Stimulated activated CD4-positive, alpha-beta T cell treated with anti-CD3 and anti-CD28 coated beads, Interleukin-4, amount 100 ng/mL, for 48 hours (primary cell): ENCODE measurements around the gene C1orf35.
"Not testable (repeated sequence)": the region's sequence is repeated elsewhere in the genome, so short reads cannot be mapped to it uniquely, and the experiment has no call there.

Source experiments
- DNase-seq, 2 donors: peaks; one replicate each; pipeline ENCODE4 v3.0.0-alpha.2; 2020; ENCODE audit warnings: low read depth in 2 of 2

C1orf35 gene

GRCh38 chr1:228142155-228142691 is 39.1 kb upstream of the C1orf35 start:
- no peak for DNase-seq

DNA sequence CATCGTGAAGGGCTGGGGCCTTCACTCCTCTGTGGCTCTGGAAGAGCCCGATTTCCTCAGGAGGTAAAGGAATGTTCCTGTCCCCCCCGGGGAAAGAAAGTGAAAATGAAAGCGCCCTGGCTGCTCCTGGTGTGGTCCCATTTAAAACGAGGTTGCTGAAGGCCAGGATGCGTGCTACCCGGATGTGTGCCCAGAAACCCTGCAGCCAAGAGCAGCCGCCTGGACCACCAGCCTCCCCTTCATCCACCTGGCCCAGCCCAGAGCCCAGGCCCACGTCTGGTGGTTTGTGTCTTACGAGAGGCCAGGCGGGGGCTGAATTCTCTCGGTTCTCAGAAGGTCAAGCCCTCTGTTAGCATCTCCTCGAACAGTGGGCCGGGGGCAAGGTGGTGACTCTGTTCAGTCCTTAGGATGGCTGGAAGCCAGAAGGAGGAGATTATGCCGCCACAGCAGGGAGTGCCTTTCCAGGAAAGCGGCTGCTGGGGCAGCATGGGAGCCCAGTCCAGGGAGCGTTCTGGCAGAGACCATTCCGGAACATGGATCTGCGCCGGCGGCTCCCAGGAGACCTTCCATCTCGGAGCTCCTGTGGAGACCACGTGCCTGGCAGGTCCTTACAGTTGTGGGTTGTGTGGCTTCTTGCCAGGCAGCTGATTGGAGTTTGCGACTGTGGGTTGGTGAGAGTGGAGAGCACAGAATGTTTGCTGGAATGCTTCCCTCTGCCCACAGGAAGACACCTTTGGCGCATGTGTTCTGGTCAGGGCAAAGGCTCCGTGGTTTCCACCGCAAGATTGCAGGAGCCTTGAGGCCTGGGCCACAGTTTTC is 38.3 kb upstream of the C1orf35 start:
- DNase-seq, result no peak

DNA sequence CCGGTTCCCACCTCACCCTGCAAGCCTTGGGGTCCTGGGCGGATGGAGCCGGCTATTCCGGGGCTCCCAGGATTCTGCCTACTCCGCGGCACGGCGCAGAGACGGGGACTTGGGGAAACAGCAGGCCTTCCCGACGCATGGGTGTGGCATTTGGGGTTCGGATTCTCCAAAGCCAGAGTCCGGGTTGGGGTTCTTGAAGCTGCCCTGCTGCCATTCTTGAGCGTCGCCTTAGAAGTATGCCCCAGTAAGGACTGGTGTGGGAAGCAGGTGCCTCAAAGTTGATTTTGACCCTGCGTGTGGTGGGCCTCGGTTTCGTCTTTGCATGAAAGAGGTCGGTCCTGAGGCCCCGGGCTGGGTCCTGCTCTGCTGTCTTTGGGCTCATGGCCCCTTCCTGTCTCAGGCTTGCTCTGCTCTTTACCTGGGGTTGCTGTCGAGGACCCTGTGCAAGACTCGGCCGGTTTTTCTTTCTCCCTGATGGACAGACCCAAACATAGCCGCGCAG is 37.6 kb upstream of the C1orf35 start:
- no peak for DNase-seq

DNA sequence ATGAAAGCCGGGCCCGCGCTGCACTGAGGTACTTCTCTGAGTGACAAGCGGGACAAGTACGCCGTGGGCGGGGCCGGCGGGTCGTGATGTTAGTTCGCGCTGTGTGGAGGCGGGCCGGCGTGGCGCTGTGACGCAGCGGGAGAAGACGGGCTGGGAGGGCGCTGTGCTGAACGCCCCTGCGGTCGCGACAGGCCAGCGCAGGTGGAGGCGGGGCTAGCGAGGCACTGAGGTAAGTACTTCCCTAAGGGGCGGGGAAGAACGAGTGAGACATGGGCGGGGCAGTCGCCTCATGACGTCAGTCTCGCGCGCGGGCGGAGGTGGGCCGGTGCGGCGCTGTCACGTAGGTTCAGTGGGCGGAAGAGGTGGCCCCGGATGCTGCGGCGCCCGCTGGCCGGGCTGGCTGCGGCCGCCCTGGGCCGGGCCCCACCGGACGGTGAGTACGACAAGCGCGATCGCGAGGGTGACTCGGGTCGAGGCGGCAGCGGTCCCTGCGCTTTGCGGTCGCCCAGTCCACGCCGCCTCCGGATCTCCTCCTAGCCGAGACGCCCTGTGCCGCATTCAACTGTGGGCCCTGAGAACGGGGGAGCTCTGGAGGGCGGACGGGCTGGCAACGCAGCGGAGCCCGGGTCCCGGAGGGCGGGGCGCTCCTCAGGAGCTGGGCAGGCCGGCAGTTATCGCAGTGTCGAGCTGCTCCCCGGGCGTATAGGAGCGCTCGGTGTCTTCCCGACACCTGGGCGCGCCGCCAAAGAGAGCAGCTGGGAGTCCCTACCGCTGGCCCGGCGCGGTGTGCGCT is 37.0 kb upstream of the C1orf35 start, which contains the start of gene GUK1:
Gene GUK1, plus strand, starts transcription at position 349 of the 793 bp plus-strand sequence. Its CDS starts 24 bp downstream, at position 373.
- peak; percentile 99 to 100 for DNase-seq

- DNase-seq, result no peak
These were observed 36.3 kb upstream of the C1orf35 start for GRCh38 chr1:228139406-228139930.

- DNase-seq, result no peak
These were observed 33.8 kb upstream of the C1orf35 start for GRCh38 chr1:228136901-228137300.

GRCh38 chr1:228134591-228134990 is 31.5 kb upstream of the C1orf35 start:
- DNase-seq, result no peak

DNA sequence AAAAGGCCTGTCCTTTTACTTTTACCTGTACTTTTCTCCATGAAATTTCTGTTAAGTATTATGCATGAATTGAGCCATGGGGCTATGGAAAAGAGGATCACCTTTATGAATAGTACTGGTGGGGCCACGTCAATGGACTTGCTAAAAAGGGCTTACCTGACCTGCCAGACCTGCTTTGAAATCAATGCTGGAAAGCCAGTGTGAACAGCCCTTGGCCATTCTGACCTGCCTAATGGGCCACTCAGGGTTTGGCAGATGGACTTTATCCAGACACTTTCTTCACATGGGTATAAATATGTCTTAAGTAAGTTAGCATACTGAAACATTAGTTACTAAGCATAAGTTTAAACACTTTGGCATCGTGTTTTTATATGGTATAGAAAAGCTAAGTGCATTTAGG is 28.6 kb upstream of the C1orf35 start:
- no peak for DNase-seq

GRCh38 chr1:228125185-228125584 is 22.1 kb upstream of the C1orf35 start:
- DNase-seq, result no peak

GRCh38 chr1:228123505-228123904 is 20.4 kb upstream of the C1orf35 start:
- DNase-seq, result no peak

GRCh38 chr1:228122921-228123441 is 19.9 kb upstream of the C1orf35 start:
- no peak for DNase-seq

DNA sequence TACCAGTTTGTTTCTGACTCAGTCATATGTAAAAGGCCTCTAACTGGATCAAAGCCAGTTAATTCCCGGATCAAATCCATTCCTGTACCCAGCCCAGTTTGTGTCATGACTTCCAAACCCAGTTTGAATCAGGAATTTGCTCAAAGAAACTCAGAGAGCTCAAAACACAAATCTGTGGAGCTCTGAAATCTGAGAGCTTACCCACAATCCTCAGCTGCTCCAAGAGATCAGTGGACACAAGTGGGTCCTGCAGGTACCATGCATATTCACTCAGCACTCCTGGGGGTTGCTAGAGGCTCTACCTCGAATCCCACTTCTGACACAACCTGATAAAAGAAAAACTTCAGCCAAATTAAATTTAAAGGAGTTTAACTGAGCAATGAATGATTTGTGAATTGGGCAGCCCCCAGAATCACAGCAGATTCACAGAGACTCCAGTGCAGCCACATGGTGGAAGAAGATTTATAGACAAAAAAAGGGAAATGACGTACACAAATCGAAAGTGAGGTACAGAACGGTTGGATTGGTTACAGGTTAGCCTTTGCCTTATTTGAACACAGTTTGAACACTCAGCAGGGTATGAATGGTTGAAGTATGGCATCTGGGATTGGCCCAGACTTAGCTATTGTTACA is 17.8 kb upstream of the C1orf35 start:
- DNase-seq, result no peak

DNA sequence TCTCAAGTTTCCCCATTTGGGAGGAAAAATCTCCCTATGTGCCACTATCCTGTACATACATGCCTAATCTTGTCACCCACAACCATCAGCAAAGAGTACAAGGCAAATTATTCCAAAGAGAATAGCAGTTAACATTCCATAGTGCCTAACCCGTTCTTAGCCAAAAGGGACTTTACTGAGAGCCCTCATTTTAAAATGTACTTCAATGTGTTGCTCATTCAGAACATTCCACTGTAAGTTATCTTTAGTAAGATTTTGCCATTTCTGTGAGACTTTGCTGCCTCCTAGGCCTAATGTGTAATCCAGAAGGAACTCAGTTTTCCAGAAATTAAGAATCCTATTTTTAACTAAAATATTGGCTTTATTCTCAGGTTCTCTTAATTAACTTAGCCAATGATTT is 17.2 kb upstream of the C1orf35 start:
- DNase-seq, result no peak

DNA sequence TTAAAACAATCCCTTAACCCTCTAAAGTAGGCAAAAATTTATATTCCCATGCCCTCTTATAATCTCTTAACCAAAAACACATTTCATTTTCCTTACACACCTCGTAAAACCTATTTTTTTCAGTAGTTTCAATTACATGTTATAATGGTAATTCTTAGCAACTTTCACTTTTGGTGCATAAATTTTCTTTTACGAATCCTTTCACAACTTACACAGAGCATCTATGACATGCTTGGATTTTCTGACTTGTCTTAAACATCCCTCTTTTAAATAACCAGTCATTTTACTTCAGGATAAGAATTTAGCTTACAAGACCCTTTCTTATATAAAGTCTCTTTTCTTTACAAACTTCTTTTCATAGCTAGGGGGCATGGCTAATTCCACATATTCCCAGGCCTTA is 14.9 kb upstream of the C1orf35 start:
- no peak for DNase-seq

DNA sequence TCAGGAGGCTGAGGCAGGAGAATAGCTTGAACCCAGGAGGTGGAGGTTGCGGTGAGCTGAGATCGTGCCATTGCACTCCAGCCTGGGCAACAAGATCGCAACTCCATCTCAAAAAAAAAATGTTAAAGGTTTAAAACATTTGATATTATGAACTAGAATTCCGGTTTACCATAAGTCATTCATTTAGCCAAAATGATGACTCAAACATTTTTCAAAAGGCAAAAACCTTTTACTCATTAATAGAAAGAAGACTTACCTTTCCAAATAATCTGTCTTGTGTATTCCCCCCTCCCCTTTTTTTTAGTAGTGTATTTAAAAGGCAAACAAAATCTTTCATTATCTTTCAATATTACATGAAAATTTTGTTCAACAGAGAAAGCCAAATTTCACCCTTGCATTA is 14.2 kb upstream of the C1orf35 start:
- DNase-seq, result no peak

DNA sequence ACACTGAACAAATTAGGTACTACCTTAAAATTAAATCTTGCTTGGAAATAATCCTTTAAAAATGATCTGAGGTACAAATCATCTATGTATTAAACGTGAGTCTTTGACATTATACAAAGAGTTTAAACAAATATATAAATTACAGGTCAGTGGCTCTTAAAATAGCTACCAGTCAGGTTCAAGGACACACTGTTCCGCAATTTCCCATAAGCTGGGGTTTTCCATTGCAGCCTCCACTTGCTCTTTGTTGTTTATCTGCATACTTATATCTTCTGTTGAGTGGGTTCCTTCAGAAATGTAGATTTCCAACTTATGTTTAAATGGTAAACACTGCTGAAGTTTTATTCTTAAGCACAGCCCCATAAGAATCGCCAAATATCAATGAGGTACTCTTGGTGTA is 11.7 kb upstream of the C1orf35 start:
- no peak for DNase-seq

DNA sequence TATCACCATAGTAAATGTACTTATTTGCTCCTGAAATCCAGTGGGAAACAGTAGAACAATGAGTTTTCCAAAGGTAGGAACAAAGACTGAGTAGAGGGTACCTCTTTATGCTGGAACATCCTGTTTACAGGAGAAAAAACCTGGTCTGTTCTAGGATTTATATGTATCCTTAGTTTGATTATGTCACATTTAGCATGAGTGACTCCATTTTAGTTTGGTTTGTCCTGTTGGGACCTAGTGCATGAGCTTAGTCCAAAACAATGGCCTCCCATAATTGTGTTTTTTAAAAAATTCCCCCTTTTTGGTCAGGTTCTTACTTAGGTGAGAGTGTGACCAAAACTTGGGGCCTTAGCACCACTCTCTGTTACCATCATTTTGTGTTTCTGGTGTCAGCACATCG is 9.5 kb upstream of the C1orf35 start:
- DNase-seq, result no peak

GRCh38 chr1:228112167-228112566 is 9.0 kb upstream of the C1orf35 start:
- DNase-seq, result no peak

GRCh38 chr1:228111315-228111714 is 8.2 kb upstream of the C1orf35 start:
- not testable (repeated sequence) for DNase-seq

DNA sequence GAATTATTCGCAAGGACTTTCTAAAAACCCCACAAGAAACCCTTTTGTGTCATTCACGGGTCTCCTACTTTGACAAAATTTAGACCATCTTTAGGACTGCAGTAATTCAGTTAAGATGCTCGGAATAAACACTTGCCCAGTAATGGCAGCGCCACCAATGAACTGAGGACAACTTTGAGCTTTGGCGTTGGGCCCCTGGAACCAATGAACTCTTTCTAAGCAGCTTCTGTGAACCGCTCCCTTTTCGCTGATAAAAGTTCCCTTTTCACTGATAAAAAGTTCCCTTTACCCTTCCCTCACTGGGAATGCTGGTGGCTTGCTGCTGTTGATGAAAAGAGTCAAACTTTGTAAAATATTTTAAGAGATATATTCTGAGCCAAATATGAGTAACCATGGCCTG is 7.4 kb upstream of the C1orf35 start:
- no peak for DNase-seq

- no peak for DNase-seq
These were observed 6.9 kb upstream of the C1orf35 start for GRCh38 chr1:228109962-228110488.
